ENCODE measurements around the gene IRF8.

Gene IRF8

DNA sequence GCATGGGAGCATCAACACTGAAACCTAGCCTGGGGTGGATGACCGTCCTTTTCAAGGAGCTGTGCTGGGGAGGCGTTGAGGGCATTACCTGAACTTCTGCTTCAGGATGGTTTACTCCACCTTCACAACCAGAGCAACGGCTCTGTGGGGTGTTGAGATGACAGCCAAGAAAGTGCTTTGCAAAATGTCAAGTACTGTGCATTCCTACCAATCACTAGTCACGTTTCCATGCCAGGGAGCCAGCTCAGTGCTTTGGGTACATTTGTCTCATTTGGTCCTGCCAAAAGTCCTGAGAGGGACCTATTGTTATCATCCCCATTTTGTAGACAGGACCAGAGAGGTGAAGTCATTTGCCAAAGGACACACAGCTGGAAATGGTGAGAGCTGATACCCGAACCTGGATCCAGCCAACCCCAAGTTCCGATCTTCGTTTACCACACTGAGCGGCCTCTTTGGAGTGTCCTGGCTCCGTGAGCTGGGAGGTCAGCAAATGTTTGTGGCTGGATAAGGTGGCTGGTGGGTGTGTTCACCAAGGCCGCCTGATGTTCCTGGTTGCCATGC lies 61.6 kb downstream of the IRF8 start:
- no peak for DNase-seq (ENCODE audit: low read depth)

DNA sequence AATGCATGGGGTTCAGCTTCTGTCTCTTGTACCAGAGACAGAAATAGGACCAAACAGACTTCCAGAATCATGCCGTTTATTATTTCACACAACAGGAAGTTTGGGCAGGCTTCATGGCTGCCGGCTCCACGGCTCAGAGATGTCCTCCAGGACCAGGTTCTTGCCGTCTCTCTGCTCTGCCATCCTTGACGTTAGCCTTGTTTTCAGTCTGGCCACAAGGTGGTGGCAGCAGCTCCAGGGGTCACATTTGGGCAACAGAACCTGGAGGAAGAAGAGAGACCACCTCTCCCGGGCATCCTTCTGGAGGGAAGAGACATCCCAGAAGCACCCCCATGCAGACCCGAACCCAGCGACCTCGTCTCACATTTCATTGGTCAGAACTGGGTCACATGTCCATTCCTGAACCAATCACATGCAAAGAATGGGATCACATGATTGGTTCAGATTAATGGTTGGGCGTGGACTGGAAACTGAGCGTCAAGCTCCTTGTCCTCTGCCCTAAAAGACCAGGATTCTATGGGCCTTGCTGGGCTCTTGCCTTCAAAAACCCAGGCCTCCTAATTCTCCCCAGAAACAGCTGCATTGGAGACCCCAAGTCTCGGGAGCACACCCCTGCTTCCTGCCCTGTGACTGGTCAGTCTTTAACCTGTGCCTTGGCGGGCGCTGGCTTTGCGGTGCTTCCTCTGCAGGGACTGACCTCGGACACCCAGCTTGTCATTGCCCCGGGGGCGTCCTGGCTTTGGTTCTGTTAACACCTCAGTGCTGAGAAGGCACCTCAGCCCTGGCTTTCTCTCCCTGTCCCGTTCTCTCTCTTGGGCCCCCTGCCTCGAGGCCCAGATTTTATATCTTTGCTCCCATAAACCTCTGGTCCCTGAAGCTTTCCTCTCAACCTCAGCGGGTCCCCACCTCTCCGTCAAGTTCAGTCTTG lies 63.3 kb downstream of the IRF8 start:
- DNase-seq (ENCODE audit: low read depth): no peak

DNA sequence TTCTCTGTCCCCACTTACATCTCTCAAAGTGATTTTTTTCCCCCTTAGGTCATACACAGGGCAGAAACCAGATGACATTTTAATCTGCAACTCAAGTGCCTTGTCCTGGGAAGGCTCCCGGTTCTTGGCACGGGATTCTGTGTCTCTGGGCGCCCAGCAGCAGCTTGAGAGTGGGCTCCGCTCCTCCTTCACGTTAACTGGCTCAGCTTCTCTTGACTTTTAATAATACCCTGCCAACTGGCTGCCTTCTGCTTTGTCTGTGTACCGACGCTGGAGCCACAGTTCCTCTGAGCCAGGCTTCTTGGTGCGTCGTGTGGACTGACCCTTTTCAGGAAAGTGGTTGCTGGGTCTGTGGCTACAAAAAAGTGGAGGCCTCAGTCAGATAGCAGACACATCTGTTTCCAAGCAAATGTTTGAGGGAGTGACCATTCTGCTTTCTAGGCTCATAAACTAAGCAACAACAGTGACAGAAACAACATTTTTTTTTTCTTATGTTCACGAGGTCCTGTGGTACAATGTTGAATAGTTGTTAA lies 64.9 kb downstream of the IRF8 start:
- no peak for DNase-seq (ENCODE audit: low read depth)

DNA sequence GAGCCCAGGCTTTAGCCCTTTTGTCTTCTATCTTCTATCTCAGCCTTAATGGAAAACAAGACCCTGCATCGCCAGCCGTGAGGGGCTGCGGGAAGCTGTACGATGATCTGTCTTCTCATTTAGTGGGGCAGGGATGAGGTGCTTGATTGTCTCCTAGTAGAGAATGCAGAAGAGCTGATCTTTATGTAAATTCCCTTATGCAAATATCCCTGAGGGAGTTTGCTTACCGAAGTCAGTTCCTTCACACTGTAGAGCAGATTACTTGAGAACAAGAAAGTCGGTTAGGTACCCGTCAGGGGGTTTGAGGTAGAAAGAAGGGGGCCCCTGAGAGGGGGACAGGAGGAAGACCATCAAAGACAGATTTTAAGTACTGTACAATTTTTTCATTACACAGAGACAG lies 66.2 kb downstream of the IRF8 start:
- no peak for DNase-seq (ENCODE audit: low read depth)

DNA sequence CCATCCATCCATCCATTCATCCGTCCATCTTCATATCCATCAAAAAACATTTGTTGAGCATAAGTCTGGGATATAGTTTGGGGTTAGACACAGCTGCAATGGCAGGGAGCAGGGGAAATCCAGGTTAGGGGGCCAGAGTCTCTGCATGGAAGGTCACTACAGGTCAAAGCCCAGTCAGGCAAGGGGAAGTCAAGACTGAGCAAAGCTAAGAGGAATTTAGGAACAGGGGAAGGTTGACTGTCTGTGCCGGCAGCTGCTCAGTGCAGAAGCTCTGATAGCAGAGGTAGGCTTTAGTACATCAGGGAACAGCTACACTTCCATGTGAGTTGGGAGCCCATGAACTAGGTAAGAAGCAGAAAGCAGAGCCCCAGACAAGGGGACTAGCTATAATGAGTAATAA lies 68.1 kb downstream of the IRF8 start:
- DNase-seq (ENCODE audit: low read depth): no peak

DNA sequence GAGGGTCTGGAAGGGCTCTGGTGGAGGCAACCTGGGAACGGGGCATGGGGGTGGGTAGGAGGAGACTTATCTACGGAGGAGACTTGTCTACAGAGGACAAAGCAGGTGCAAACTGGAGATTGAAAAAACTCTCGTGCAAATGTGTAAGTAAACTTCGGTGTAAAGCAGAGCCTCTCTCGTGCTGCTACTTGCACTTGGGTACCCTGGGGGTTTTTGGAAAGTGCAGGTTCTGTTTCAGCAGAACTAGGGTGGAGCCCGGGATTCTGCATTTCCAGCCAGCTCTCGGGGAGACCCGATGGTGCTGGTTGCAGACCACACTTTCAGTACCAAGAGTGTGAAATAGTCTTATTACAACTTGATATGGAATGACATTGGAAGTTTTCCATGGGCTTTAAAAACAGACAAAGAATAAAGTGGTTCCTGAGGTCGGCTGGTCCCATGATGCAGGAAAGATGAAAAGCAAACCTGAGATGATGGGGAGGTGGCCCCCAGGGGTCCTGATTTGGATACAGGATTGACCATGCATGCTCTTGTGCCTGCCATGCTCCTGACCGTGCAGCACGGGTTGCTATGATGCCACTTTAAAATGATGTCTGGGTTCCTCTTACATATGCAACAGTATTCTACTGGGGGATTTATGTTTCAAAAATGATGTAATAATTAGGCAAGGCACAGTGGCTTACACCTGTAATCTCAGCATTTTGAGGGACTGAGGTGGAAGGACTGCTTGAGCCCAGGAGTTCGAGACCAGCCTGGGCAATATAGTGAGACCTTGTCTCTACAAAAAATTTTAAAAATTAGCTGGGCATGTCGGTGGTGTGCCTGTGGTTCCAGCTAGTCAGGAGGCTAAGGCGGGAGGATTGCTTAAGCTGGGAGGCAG lies 69.3 kb downstream of the IRF8 start:
- no peak for DNase-seq (ENCODE audit: low read depth)

DNA sequence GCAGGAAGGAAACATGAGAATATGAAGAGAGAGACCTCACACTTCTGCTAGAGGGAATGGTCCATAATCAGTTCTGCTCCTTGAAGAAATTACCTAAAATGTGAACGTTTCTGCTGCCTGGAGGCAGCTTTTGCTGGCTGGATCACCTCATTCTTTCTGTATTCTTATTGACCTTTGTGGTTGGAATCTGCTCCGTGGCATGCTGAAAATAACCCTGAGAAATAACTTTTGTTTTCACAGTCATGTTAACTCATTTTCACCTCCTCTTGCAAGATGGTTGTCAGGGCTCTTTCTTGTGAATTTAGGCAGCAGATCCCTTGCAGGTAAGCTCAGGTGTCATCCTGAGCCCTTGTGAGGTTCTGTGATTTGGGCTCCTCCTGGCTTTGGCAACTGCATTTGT lies 70.2 kb downstream of the IRF8 start:
- no peak for DNase-seq (ENCODE audit: low read depth)

DNA sequence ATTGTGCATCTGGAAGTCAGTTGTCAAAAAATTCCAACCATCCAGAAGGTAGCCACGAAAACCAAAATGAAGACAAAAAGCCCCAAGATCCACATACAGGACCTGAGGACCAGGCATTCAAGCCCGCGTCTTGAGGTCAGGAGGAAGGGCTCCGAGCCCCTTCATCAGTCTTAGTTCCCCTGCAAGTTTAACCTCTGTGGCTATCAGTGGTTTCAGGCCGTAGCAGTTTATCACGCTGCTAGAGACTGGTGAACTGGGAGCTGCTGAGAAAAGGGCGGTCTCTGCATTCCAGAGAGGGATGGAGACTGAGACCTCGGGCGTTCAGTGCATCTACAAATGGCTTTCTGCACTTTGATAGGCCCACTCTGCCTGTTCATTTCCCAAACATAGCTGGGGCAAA lies 70.6 kb downstream of the IRF8 start:
- no peak for DNase-seq (ENCODE audit: low read depth)

DNA sequence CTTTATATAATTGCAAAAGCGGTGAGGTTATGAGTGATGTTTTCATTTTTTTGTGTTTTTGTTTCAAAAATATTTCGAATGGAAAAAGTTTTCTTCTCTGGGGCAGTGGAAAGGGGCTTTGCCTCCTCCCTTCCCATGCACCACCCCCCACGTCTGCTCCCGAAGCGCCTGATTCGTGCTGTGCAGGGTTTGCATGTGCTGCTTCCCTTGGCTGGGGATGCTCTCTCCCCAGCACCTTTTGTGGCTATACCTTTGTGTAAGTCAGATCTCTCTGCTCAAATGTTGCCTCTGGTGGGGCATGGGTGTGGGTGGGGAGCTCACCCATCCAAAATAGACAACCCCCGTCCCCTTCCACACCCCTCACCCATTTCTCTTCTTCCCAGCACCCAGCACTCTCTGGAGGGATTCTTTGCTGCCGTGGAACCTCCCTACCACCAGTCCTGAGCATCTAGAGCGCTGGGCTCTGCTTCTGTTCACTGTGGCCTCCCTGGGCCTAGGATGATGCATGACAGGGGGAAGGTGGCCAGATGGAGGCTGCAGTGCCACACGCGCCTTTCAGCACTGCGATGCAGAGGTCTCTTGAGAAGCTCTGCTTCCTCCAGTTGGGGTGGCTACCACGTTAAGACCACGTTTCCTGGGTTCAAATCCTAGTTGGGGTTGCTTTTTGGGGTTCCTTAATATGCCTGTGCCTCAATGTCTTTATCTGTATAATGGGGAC lies 71.2 kb downstream of the IRF8 start:
- no peak for DNase-seq (ENCODE audit: low read depth)

DNA sequence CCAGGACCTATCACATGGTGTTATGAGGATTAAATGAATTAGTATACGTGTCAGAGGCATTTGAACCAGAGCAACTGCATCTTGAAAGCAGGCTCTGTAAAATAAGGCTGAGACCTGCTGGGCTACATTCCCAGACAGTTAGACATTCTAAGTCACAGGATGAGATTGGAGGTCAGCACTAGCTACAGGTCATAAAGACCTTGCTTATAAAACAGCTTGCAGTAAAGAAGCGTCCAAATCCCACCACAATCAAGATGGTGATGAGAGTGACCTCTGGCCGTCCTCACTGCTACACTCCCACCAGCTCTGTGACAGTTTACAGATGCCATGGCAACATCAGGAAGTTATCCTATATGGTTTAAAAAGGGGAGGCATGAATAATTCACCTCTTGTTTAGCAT lies 71.8 kb downstream of the IRF8 start:
- no peak for DNase-seq (ENCODE audit: low read depth)

All from stimulated activated CD8-positive, alpha-beta memory T cell treated with anti-CD3 and anti-CD28 coated beads, Interleukin-4, amount 100 ng/mL, for 24 hours (primary cell).